BJ (cell line): Measurements from ENCODE around the gene NCF4. TPM values are rescaled to one million over a fixed set of nuclear protein-coding genes. Genes with fewer than 3 reads are reported as not detected.

Experiments
- CTCF ChIA-PET: fragments of 350-600 bp; formaldehyde crosslinking; extraction: SDS; loops from one replicate; lab custom pipeline; 2021; ENCODE audit warnings: antibody characterized with exemption, inconsistent platforms; lab: Yijun Ruan, JAX
- POLR2A ChIA-PET: fragments of 300-600 bp; sonication (Branson Sonifier 250); formaldehyde crosslinking; extraction: SDS; loops from one replicate; lab custom pipeline; 2021; ENCODE audit warnings: antibody characterized with exemption; lab: Charles Lee
- DNase-seq: peaks from one replicate; pipeline ENCODE4 v3.0.0-alpha.2; 2011; ENCODE audit warnings: low read depth
- H3K27me3 ChIP-seq: 2 replicates; pipeline ENCODE4 v1.6.0; 2011; ENCODE audit warnings: low read length; ENCODE audit not compliant: control insufficient read depth, insufficient read depth
- H3K36me3 ChIP-seq: 2 replicates; pipeline ENCODE4 v1.5.1; 2011; ENCODE audit warnings: low read length; ENCODE audit not compliant: control insufficient read depth, insufficient read depth
- H3K4me3 ChIP-seq: 2 replicates; pipeline ENCODE4 v1.5.1; 2011; ENCODE audit warnings: low read depth, mild to moderate bottlenecking, control low read depth, low read length
- polyA plus RNA-seq: library from polyadenylated mRNA; depleted of rRNA; stranded (reverse); fragments of >200 nt; gene quantifications from 2 replicates; pipeline ENCODE4 v1.2.3, GENCODE V29; 2011
- TF ChIP-seq, protein P1 (sequence below): IDR thresholded peaks from 2 replicates; pipeline ENCODE4 v1.5.1; 2011; ENCODE audit warnings: low read depth, mild to moderate bottlenecking, control low read depth, inconsistent platforms, low read length, moderate library complexity; ENCODE audit not compliant: insufficient read depth

Gene NCF4
- polyA plus RNA-seq, 1 experiment, result not detected

GRCh38 chr22:36874736-36875135 is 13.9 kb downstream of the NCF4 start:
- CTCF ChIA-PET, result interaction anchor here (0.6 to 1.8 kb wide), 4 partner anchors 9 to 103 kb away, joined by 3 to 10 read pairs (median 6); no protein-coding TSS in a partner anchor
- H3K27me3 ChIP-seq, result peaks cover 13% of the 10 kb centered on the region
- POLR2A ChIA-PET, result no interaction called here
- no peaks in the 10 kb centered on the region for H3K36me3 ChIP-seq
- no peak overlapping the region for H3K4me3 ChIP-seq
- TF ChIP-seq, protein P1, sequence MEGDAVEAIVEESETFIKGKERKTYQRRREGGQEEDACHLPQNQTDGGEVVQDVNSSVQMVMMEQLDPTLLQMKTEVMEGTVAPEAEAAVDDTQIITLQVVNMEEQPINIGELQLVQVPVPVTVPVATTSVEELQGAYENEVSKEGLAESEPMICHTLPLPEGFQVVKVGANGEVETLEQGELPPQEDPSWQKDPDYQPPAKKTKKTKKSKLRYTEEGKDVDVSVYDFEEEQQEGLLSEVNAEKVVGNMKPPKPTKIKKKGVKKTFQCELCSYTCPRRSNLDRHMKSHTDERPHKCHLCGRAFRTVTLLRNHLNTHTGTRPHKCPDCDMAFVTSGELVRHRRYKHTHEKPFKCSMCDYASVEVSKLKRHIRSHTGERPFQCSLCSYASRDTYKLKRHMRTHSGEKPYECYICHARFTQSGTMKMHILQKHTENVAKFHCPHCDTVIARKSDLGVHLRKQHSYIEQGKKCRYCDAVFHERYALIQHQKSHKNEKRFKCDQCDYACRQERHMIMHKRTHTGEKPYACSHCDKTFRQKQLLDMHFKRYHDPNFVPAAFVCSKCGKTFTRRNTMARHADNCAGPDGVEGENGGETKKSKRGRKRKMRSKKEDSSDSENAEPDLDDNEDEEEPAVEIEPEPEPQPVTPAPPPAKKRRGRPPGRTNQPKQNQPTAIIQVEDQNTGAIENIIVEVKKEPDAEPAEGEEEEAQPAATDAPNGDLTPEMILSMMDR, result no peak
- no peak for DNase-seq

DNA sequence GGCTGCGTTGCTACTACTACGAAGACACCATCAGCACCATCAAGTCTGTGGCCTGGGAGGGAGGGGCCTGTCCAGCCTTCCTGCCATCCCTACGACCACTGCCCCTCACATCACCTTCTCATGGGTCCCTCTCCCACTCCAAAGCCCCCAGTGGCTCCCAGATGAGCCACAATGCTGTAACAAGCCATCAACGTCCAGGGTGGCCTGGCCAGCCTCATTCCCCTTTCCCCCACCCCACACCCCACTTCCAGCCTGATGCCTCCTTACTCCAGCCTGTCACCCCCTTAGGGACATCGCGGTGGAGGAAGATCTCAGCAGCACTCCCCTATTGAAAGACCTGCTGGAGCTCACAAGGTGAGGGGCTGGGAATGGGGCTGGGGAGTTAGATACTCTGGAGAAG is 14.9 kb downstream of the NCF4 start:
- no peak for DNase-seq
- POLR2A ChIA-PET, result no interaction called here
- peaks cover 11% of the 10 kb centered on the region for H3K27me3 ChIP-seq
- H3K4me3 ChIP-seq, result no peak overlapping the region
- CTCF ChIA-PET, result interaction anchor here (0.8 kb wide), 1 partner anchor 9 kb away, joined by 3 read pairs; no protein-coding TSS in a partner anchor
- TF ChIP-seq, protein P1, result no peak
- no peaks in the 10 kb centered on the region for H3K36me3 ChIP-seq

GRCh38 chr22:36879775-36880174 is 19.0 kb downstream of the NCF4 start:
- POLR2A ChIA-PET, result no interaction called here
- H3K36me3 ChIP-seq, result no peaks in the 10 kb centered on the region
- DNase-seq, result no peak
- TF ChIP-seq, protein P1, result no peak
- no peak overlapping the region for H3K4me3 ChIP-seq
- H3K27me3 ChIP-seq, result peaks cover 11% of the 10 kb centered on the region
- CTCF ChIA-PET, result interaction anchor here (1.9 kb wide), 1 partner anchor 24 kb away, joined by 5 read pairs; no protein-coding TSS in a partner anchor

GRCh38 chr22:36881504-36882245 is 20.9 kb downstream of the NCF4 start:
- TF ChIP-seq, protein P1, result no peak
- Histone ChIP-seq H3K36me3 (no peaks in the 10 kb centered on the region), H3K4me3 (no peak overlapping the region), H3K27me3 (peaks cover 6% of the 10 kb centered on the region)
- CTCF ChIA-PET, result interaction anchor here (1.2 kb wide), 1 partner anchor 26 kb away, joined by 4 read pairs; no protein-coding TSS in a partner anchor
- POLR2A ChIA-PET, result no interaction called here
- DNase-seq, result no peak

- CTCF ChIA-PET, result interaction anchor here (0.9 to 1.6 kb wide), 4 partner anchors 8 to 28 kb away, joined by 3 to 7 read pairs (median 4); partner anchors contain the start of gene NCF4
- no peak for DNase-seq
- H3K36me3 ChIP-seq, result no peaks in the 10 kb centered on the region
- TF ChIP-seq, protein P1, result no peak
- H3K4me3 ChIP-seq, result no peak overlapping the region
- POLR2A ChIA-PET, result no interaction called here
- H3K27me3 ChIP-seq, result no peaks in the 10 kb centered on the region; the same call in 1 of the 2 replicates
Measured at GRCh38 chr22:36884349-36885158, 23.7 kb downstream of the NCF4 start.
